Thymus (tissue), 11 donors: ENCODE results near the gene ZNF480. TPM values are rescaled to one million over a fixed set of nuclear protein-coding genes. Genes with fewer than 3 reads are reported as not detected.
A peak's percentile ranks its signal among the peaks of the same experiment; 100 is the strongest.
"Not testable (repeated sequence)": the region's sequence is repeated elsewhere in the genome, so short reads cannot be mapped to it uniquely, and the experiment has no call there.

Source experiments
- DNase-seq, 9 donors: peaks; one replicate each; pipeline ENCODE4 v3.0.0-alpha.2; 2013; ENCODE audit warnings: low spot score in 9 of 9, low read depth in 6 of 9, missing footprints in 1 of 9
- H3K27ac ChIP-seq, 2 donors: one replicate each; pipeline ENCODE4 v1.5.1; 2013; ENCODE audit warnings: control low read depth in 1 of 2, low read depth in 1 of 2, low read length in 1 of 2, mild to moderate bottlenecking in 1 of 2, moderate library complexity in 1 of 2
- H3K27me3 ChIP-seq, 2 donors: one replicate each; pipeline ENCODE4 v1.5.1; 2013; ENCODE audit warnings: low read length in 1 of 2; ENCODE audit not compliant: control insufficient read depth in 2 of 2, insufficient read depth in 1 of 2
- H3K36me3 ChIP-seq, 2 donors: one replicate each; pipeline ENCODE4 v1.5.1; 2013; ENCODE audit warnings: low read length in 1 of 2, mild to moderate bottlenecking in 1 of 2, moderate library complexity in 1 of 2; ENCODE audit not compliant: control insufficient read depth in 2 of 2, insufficient read depth in 2 of 2
- H3K4me1 ChIP-seq, 2 donors: one replicate each; pipeline ENCODE4 v1.5.1; 2013; ENCODE audit warnings: low read length in 2 of 2; ENCODE audit not compliant: control insufficient read depth in 2 of 2, insufficient read depth in 2 of 2
- H3K4me3 ChIP-seq, 2 donors: one replicate each; pipeline ENCODE4 v1.5.1; 2013; ENCODE audit warnings: low read length in 2 of 2, control low read depth in 1 of 2, mild to moderate bottlenecking in 1 of 2
- H3K9me3 ChIP-seq, 2 donors: one replicate each; pipeline ENCODE4 v1.5.1; 2013; ENCODE audit warnings: low read length in 1 of 2, mild to moderate bottlenecking in 1 of 2; ENCODE audit not compliant: control insufficient read depth in 2 of 2, insufficient read depth in 1 of 2
- WGBS: extraction: QIAGEN DNeasy Blood & Tissue Kit; methylation state at CpG from one replicate; pipeline ENCODE4 v1.1.7; 2013; 5-methylcytosine and 5-hydroxymethylcytosine counted together
- polyA plus RNA-seq: library from polyadenylated mRNA; stranded (reverse); fragments of 200-250 nt; gene quantifications from one replicate; pipeline ENCODE4 v1.2.3, GENCODE V29; 2013
- total RNA-seq: library from RNA; stranded (reverse); fragments of 120-200 nt; gene quantifications from one replicate; pipeline ENCODE4 v1.2.4, GENCODE V29; 2013
- donor health status: healthy.

ZNF480 gene
- total and polyA plus RNA-seq, 2 donors, result 7.2 to 11.0 TPM

DNA sequence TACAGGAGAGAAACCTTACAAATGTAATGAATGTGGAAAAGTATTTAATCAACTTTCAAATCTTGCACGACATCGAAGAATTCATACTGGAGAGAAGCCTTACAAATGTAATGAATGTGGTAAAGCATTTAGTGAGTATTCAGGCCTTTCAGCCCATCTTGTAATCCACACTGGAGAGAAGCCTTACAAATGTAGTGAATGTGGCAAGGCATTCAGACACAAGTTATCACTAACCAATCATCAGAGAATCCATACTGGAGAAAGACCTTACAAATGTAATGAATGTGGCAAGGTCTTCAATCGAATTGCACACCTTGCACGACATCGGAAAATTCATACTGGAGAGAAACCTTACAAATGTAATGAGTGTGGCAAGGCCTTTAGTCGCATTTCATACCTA is 25.5 kb downstream of the ZNF480 start:
- Histone ChIP-seq H3K4me3 (no peak overlapping the region), H3K27me3 (no peaks in the 10 kb centered on the region), H3K9me3 (peaks cover 17 to 30% of the 10 kb centered on the region in 2 donors), H3K27ac (no peak overlapping the region), H3K4me1 (no peaks in the 10 kb centered on the region), H3K36me3 (peaks cover 39 to 41% of the 10 kb centered on the region in 2 donors)
- 99% methylated on average over 6 of the region's 6 CpGs for WGBS
- DNase-seq, result no peak

GRCh38 chr19:52331757-52332156 is 34.8 kb downstream of the ZNF480 start:
- Histone ChIP-seq H3K27me3 (no peaks in the 10 kb centered on the region), H3K9me3 (peaks cover 9 to 46% of the 10 kb centered on the region in 2 donors), H3K27ac (no peak overlapping the region), H3K4me3 (no peak overlapping the region), H3K36me3 (no peaks in the 10 kb centered on the region), H3K4me1 (no peaks in the 10 kb centered on the region)
- 86% methylated on average over 10 of the region's 10 CpGs for WGBS
- peak in 1 of 9 donors; percentile 35 for DNase-seq

DNA sequence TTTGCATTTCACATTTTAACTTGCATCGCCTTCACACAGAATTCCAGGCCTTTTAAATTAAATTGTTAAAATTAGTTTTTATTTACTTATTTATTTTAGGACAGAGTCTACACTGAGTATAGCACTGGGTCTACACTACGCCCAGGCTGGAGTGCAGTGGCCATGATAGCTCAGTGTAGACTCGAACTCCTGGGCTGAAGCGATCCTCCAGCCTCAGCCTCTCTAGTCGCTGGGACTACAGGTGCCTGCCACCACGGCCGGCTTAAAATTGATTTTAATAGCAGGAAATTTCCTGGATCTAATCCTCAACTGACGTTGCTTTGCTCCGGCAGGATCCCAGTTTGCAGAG is 38.8 kb downstream of the ZNF480 start:
- 61% methylated on average over 9 of the region's 9 CpGs for WGBS
- no peak for DNase-seq
- peaks cover 7 to 30% of the 10 kb centered on the region in 2 donors for H3K9me3 ChIP-seq
- peak overlapping the region; percentile 87 to 88 for H3K4me3 ChIP-seq
- H3K36me3 ChIP-seq, result no peaks in the 10 kb centered on the region
- H3K27me3 ChIP-seq, result no peaks in the 10 kb centered on the region
- H3K27ac ChIP-seq, result no peak overlapping the region
- H3K4me1 ChIP-seq, result no peaks in the 10 kb centered on the region

- Histone ChIP-seq H3K36me3 (no peaks in the 10 kb centered on the region), H3K4me3 (peak within 1 kb of the TSS; percentile 87 to 88), H3K9me3 (peaks cover 5 to 27% of the 10 kb centered on the region in 2 donors), H3K27me3 (no peaks in the 10 kb centered on the region), H3K27ac (peak within 1 kb of the TSS; percentile 75 to 90), H3K4me1 (no peaks in the 10 kb centered on the region)
- 1% methylated on average over 55 of the region's 55 CpGs for WGBS
- DNase-seq, result peak; percentile 44 to 92 (median 75)
Measured at GRCh38 chr19:52336117-52336790, 39.3 kb downstream of the ZNF480 start, which contains the start of gene ZNF610. TSS of gene ZNF610 (plus strand) at chr19:52336243. CDS start at chr19:52349173, 12,930 bp downstream.

GRCh38 chr19:52336791-52337381 is 39.9 kb downstream of the ZNF480 start:
- 5% methylated on average over 9 of the region's 9 CpGs for WGBS
- no peaks in the 10 kb centered on the region for H3K27me3 ChIP-seq
- DNase-seq, result peak in 2 of 9 donors; percentile 7 to 11
- peaks cover 3 to 20% of the 10 kb centered on the region in 2 donors for H3K9me3 ChIP-seq
- H3K4me3 ChIP-seq, result peak overlapping the region; percentile 87 to 88
- no peaks in the 10 kb centered on the region for H3K36me3 ChIP-seq
- H3K4me1 ChIP-seq, result no peaks in the 10 kb centered on the region
- peak overlapping the region in 1 of 2 donors; percentile 90 for H3K27ac ChIP-seq

DNA sequence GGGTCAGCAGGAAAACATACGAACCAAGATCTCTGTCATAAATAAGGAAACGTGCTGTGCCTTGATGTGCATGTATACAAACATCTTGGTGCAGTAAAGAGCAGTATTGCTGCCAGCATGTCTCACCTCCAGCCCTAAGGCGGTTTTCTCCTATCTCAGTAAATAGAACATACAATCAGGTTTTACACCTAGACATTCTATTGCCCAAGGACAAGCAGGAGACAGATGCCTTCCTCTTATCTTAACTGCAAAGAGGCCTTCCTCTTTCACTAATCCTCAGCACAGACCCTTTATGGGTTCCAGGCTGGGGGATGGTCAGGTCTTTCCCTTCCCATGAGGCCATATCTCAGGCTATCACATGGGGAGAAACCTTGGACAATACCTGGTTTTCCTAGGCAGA is 42.1 kb downstream of the ZNF480 start:
- 97% methylated on average over 3 of the region's 3 CpGs for WGBS
- not testable (repeated sequence) for DNase-seq, H3K4me3 ChIP-seq, H3K27me3 ChIP-seq, H3K27ac ChIP-seq, H3K4me1 ChIP-seq, H3K36me3 ChIP-seq
- peaks cover 0 to 17% of the 10 kb centered on the region in 2 donors for H3K9me3 ChIP-seq

DNA sequence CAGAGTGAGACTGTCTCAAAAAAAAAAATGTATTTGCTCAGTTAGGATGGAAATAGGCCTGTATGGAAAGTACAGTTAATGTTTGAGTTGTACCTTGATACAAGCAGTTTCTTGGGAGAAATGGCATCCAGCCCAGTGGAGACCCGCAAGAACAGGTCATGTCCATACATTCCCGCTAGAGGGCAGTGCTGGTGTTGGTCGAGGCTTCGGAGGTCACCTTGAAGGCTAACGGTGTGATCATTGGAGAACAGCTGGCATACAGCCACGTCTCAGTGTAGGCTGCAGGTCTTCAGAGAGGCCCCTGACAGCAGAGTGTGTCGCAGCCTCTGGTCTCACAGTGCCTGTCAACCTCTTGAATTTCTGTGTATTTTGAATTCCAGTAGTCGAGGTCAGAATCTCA is 46.6 kb downstream of the ZNF480 start:
- 44% methylated on average over 8 of the region's 8 CpGs for WGBS
- no peaks in the 10 kb centered on the region for H3K27me3 ChIP-seq
- H3K9me3 ChIP-seq, result peaks cover under 1 to 11% of the 10 kb centered on the region in 2 donors
- no peak overlapping the region for H3K27ac ChIP-seq
- H3K36me3 ChIP-seq, result no peaks in the 10 kb centered on the region
- DNase-seq, result peak in 3 of 9 donors; percentile 21 to 51 (median 26)
- no peaks in the 10 kb centered on the region for H3K4me1 ChIP-seq
- H3K4me3 ChIP-seq, result no peak overlapping the region

GRCh38 chr19:52345162-52345561 is 48.2 kb downstream of the ZNF480 start:
- Histone ChIP-seq H3K9me3 (peaks cover 3 to 13% of the 10 kb centered on the region in 2 donors), H3K27ac (no peak overlapping the region), H3K27me3 (no peaks in the 10 kb centered on the region), H3K4me3 (no peak overlapping the region), H3K4me1 (no peaks in the 10 kb centered on the region), H3K36me3 (no peaks in the 10 kb centered on the region)
- WGBS, result 95% methylated on average over 6 of the region's 6 CpGs
- no peak for DNase-seq

DNA sequence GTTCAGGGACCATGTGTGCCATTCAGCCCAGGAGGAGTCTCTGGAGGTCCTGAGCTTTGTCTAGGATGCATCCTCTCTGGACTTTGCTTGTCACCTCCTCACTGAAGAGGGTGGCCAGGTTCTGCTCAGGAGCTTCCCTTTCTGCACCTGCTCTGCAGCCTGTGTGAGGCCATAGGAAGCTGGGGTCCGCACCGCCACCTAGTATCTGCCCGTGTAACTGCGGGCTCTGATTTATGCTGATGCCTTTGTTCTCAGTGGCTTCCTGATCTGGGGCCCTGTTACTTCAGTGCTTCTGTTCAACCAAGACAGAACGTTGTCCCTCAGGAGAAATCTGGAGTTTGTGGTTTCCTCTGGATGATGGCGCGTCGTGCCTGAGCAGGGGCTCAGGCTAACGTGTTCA is 54.5 kb downstream of the ZNF480 start:
- Histone ChIP-seq H3K4me3 (no peak overlapping the region), H3K36me3 (peaks cover 0 to 9% of the 10 kb centered on the region in 2 donors), H3K27ac (no peak overlapping the region), H3K4me1 (no peaks in the 10 kb centered on the region), H3K9me3 (peaks cover 8 to 18% of the 10 kb centered on the region in 2 donors), H3K27me3 (no peaks in the 10 kb centered on the region)
- no peak for DNase-seq
- WGBS, result 91% methylated on average over 9 of the region's 9 CpGs
